ENCODE data around the gene PHKG2.

PHKG2 gene

GRCh38 chr16:30793508-30794069 lies 45.4 kb downstream of the PHKG2 start:
- no peak for DNase-seq

DNA sequence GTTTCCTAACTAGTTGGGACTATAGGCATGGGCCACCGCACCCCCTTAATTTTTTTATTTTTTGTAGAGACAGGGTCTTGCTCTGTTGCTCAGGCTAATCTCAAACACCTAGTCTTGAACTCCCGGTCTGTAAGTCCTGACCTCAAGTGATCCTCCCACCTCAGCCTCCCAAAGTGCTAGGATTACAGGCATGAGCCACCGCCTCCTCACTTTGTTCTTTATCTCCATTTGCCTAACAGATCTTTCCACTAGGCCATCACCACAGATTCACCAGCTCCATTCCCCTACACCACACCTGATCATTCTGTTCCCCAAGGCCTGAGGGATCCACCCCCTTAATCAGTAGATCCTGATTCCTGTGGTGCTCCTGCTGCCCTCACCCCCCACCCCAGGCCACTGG lies 46.4 kb downstream of the PHKG2 start:
- no peak for DNase-seq

DNA sequence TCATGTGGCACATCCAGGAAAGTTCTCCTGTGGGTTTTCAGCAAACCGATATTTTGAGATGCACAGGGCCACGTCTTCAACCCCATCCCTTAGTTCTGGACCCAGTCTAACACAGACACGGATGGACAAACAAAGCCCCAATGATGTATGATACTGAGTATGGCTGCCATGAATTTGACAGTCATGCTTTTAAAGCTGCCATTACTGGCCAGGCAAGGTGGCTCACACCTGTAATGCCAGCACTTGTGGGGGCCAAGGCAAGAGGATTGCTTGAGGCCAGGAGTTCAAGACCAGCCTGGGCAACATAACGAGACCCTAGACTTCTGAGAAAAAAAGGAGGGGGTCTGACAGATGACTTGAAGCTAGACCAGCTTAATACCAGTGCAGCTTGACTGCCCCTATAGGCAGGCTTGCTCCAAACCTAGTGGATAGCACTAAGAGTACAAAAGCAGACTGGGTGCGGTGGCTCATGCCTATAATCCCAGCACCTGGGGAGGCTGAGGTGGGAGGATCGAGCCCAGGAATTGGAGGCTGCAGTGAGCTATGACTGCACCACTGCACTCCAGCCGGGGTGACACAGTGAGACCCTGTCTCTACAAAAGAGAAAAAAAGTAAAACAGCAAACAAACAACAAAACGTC lies 49.6 kb downstream of the PHKG2 start:
- no peak for DNase-seq
